Peyer's patch (tissue), 4 donors: ENCODE data around the gene RERE. TPM values are rescaled to one million over a fixed set of nuclear protein-coding genes. Genes with fewer than 3 reads are reported as not detected.

ENCODE experiments used
- DNase-seq, 3 donors: peaks; one replicate each; pipeline ENCODE4 v3.0.0-alpha.2; 2017 to 2019
- H3K27ac ChIP-seq, 4 donors: fragments of 200-600 bp; sonication (generic); one replicate each; pipeline ENCODE4 v1.5.1; 2016 to 2019
- H3K27me3 ChIP-seq, 2 donors: fragments of 200-600 bp; sonication (generic); one replicate each; pipeline ENCODE4 v1.5.1; 2019
- H3K36me3 ChIP-seq, 3 donors: fragments of 200-600 bp; sonication (generic); one replicate each; pipeline ENCODE4 v1.5.1; 2016 to 2019
- H3K4me1 ChIP-seq, 4 donors: fragments of 200-600 bp; sonication (generic); one replicate each; pipeline ENCODE4 v1.5.1; 2016 to 2019
- H3K4me3 ChIP-seq, 4 donors: fragments of 200-600 bp; sonication (generic); 1 replicate in 3 of 4; 2 replicates in 1 of 4; pipeline ENCODE4 v1.5.1; 2016 to 2019; ENCODE audit warnings: mild to moderate bottlenecking in 1 of 4
- H3K9me3 ChIP-seq, 4 donors: fragments of 200-600 bp; sonication (generic); one replicate each; pipeline ENCODE4 v1.5.1; 2016 to 2019; ENCODE audit warnings: mild to moderate bottlenecking in 1 of 4
- CTCF ChIP-seq, 6 experiments: fragments of 450-650 bp in 4 of 6; fragments of 200-600 bp in 2 of 6; sonication (generic) in 1 of 6; IDR thresholded peaks; one replicate each; pipeline ENCODE4 v1.5.1; 2017 to 2019; ENCODE audit warnings: antibody characterized with exemption in 6 of 6, mild to moderate bottlenecking in 3 of 6, moderate library complexity in 1 of 6
- POLR2A ChIP-seq, 2 donors: fragments of 450-650 bp; IDR thresholded peaks; one replicate each; pipeline ENCODE4 v1.5.1; 2017; ENCODE audit warnings: antibody characterized with exemption in 2 of 2, mild to moderate bottlenecking in 2 of 2, moderate library complexity in 2 of 2
- total RNA-seq, 4 donors: library from RNA; depleted of rRNA; stranded (reverse); fragments of >200 nt; gene quantifications; one replicate each; pipeline ENCODE4 v1.1.0, GENCODE V29; 2016

Gene RERE
- total RNA-seq, 4 donors from 2014 or later, result 98.5 to 528 (median 110) TPM

GRCh38 chr1:8562222-8562621, 255.2 kb downstream of the RERE start:
- Histone ChIP-seq H3K4me3 (no peak overlapping the region), H3K36me3 (no peaks in the 10 kb centered on the region), H3K27ac (no peak overlapping the region), H3K4me1 (peaks cover 0 to 8% (median 0%) of the 10 kb centered on the region in 4 donors), H3K27me3 (no peaks in the 10 kb centered on the region), H3K9me3 (no peaks in the 10 kb centered on the region)
- TF ChIP-seq CTCF (IDR thresholded peaks at IDR 0.05), result no peak
- TF ChIP-seq POLR2A (IDR thresholded peaks at IDR 0.05), result no peak
- no peak for DNase-seq

GRCh38 chr1:8560611-8561544, 256.6 kb downstream of the RERE start:
- Histone ChIP-seq H3K4me1 (peaks cover 0 to 8% (median 0%) of the 10 kb centered on the region in 4 donors), H3K27ac (no peak overlapping the region), H3K4me3 (no peak overlapping the region), H3K27me3 (no peaks in the 10 kb centered on the region), H3K36me3 (no peaks in the 10 kb centered on the region), H3K9me3 (no peaks in the 10 kb centered on the region)
- DNase-seq, result peak in 1 of 3 donors; percentile 77
- TF ChIP-seq POLR2A (IDR thresholded peaks at IDR 0.05), result no peak
- peak; percentile 74 to 98 (median 96) for TF ChIP-seq CTCF (IDR thresholded peaks at IDR 0.05)

- no peak for TF ChIP-seq CTCF (IDR thresholded peaks at IDR 0.05)
- TF ChIP-seq POLR2A (IDR thresholded peaks at IDR 0.05), result no peak
- Histone ChIP-seq H3K4me3 (no peak overlapping the region), H3K27me3 (no peaks in the 10 kb centered on the region), H3K27ac (no peak overlapping the region), H3K9me3 (no peaks in the 10 kb centered on the region), H3K4me1 (peaks cover 0 to 8% (median 0%) of the 10 kb centered on the region in 4 donors), H3K36me3 (no peaks in the 10 kb centered on the region)
- DNase-seq, result no peak
Observed at GRCh38 chr1:8560035-8560434, 257.4 kb downstream of the RERE start.

- TF ChIP-seq POLR2A (IDR thresholded peaks at IDR 0.05) (no peak), CTCF (IDR thresholded peaks at IDR 0.05) (no peak)
- Histone ChIP-seq H3K27me3 (no peaks in the 10 kb centered on the region), H3K9me3 (no peaks in the 10 kb centered on the region), H3K4me3 (no peak overlapping the region), H3K27ac (no peak overlapping the region), H3K4me1 (no peaks in the 10 kb centered on the region), H3K36me3 (no peaks in the 10 kb centered on the region)
- no peak for DNase-seq
Observed at GRCh38 chr1:8555582-8555981, 261.9 kb downstream of the RERE start.

GRCh38 chr1:8554956-8555534, 262.4 kb downstream of the RERE start:
- no peak for DNase-seq
- Histone ChIP-seq H3K36me3 (no peaks in the 10 kb centered on the region), H3K27me3 (no peaks in the 10 kb centered on the region), H3K9me3 (no peaks in the 10 kb centered on the region), H3K4me3 (no peak overlapping the region), H3K4me1 (no peaks in the 10 kb centered on the region), H3K27ac (no peak overlapping the region)
- TF ChIP-seq POLR2A (IDR thresholded peaks at IDR 0.05) (no peak), CTCF (IDR thresholded peaks at IDR 0.05) (no peak)
